Fibroblast of skin of scalp (primary cell): Measurements from ENCODE around the gene CDC6.

Source experiments
- DNase-seq: peaks from one replicate; pipeline ENCODE4 v3.0.0-alpha.2; 2013

The CDC6 gene

DNA sequence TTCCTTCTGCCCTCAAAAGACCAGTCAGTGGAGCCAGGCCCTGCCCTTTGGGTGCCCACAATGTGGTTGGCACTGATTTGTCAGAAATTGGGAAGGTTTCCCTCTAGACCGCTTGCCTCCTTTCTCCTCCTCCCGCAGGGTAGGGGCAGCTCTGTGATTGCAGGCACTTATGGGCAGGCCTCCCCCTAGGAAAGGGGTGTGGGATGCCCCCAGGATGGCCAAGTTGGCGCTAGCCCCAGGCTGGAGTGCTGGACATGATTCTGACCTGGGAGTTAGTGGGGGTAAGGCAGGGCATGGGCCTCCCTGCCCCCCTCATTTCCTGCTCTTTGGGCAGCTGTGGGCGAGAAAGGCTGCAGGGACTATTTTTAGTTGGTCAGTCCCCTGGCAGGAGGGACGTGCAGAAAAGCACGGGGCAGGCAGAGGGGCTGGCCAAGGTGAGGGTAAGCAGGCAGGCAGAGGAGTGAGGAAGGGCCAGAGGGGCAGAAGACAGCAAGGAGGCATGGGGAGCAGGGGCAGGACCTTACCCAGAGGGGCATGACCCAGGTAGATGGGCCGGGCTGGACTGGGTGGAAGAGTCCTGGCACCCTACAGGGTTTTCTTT, 24.6 kb downstream of the CDC6 start:
- DNase-seq, result peak; percentile 41

- no peak for DNase-seq
Measured at GRCh38 chr17:40312893-40313667, 25.4 kb downstream of the CDC6 start.

- DNase-seq, result peak; percentile 71
Measured at GRCh38 chr17:40313668-40314583, 26.2 kb downstream of the CDC6 start.

GRCh38 chr17:40314584-40314956, 26.9 kb downstream of the CDC6 start:
- DNase-seq, result peak; percentile 95

- no peak for DNase-seq
Measured at GRCh38 chr17:40315206-40315605, 27.5 kb downstream of the CDC6 start.

DNA sequence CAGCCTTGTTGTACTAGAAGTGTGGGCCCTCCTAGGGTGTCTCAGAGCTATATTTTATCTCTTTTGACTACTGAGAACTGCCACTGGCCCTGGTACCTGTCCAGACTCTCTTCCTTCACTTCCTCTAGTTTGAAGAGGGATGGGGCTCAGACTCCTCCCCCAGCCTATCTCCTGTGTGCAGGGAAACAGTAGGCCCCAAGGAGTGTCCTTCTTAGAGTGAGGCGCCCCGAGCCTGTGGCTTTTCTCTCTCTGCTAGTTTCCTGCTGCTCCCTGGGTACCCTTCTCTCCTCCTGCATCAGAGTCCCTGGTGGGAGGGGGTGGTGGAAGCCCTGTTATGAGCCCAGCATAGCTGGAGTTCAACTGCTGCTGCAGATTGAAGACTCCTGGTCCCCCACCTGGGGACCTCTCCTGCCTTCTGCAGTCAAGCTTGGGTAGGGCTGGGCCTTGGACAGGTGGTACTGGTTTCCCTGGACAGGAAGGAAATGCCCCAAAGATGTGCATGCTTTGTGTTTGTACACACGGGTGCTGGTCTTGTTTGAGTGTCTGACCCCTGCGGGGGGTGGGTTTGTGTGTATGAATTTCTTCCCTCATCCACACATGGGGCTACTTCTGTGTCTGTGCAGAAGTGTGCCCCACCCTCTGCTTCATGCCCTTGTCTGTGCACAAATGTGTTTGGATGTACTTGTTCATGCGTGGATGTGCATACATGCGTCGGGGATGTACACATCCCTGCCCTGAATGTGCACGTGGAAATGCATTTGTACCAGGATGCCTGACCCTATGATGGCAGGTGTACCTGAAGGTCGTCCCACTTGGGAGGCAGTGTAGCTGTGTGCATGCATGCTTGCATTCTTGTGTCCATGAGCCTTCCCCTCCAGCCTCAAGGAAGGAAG, 28.2 kb downstream of the CDC6 start:
- no peak for DNase-seq

DNA sequence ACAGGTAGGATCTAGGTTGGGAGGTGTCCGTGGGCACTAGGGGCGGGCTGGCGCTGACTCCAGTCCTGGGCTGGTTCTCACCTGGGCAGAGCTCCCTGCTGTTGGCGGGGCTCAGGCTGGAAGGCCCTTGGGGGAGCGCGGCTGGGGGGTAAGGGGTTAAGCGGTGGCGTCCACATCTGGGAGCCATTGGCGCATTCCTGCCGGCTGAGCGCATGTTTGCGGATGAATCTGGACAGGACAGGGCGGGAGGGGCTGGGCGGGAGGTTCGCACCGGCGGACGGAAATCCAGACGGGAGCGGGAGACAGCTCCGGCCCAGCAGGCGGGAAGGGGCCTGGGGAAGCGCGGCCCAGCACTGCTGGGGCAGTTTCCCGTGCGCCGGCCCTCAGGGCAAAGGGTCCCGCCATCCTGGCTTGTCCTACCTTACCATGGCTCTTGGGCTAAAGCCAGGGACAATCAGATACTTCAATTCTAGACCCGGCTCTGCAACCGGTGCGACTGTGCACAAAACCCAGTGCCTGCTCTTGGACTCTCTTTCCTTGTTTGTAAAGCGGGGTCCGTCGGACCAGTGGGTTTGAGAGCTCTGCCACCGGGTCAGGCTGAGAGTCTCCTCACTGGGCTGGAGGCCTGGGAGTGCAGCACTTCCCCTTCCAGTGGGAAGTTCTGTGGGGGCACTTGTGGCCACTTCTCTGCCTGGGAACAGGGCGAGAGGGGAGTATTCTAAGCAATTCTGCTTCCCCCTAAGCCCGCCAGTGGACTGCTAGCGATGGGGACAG, 29.1 kb downstream of the CDC6 start:
- peak; percentile 84 for DNase-seq

- peak; percentile 78 for DNase-seq
Measured at GRCh38 chr17:40317345-40317873, 29.7 kb downstream of the CDC6 start.

- DNase-seq, result peak; percentile 98
Measured at GRCh38 chr17:40317880-40318829, 30.5 kb downstream of the CDC6 start.

GRCh38 chr17:40318830-40319391, 31.2 kb downstream of the CDC6 start:
- no peak for DNase-seq

DNA sequence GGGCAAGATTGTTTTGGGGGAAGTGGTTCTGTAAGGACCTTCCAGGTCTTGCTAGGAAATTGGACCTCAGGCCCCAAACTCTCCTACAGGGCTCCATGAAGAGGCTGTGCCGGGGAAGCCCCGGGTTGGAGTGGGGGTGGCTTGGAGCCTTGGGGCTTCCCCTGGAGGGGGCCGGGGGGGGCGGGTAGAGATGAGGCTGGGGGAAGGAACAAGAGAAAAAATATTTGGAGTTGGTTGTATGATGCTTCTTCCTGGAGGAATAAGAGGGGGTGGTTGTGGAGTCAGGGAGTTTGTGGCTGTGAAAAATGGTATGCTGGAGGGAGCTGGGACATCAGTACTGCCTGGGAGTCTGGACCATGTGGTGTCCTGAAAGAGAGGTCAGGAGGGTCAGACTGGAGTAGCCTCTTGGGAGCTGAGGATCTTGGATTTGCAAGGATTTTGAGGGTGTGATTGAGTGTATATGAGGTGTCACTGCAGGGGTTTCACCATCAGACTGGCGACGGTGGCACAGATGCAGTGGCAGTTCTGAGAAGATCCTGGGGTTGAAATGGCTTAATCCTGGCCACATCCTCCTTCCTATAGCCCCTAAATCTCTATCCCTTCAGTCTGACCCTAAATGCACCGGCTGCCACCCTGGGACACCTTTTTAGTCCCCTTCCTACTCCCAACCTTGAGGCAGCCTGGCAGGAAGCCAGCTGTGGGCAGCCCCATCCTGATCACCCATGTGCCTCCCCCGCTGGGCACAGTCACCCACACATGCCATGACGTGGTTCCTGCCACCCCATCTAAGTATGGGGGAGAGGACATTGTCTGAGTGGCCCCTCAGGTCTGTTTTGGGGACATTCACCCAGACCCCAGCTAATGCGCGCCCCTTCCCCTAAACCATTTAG, 32.2 kb downstream of the CDC6 start:
- no peak for DNase-seq

GRCh38 chr17:40320756-40321523, 33.3 kb downstream of the CDC6 start:
- peak; percentile 83 for DNase-seq

GRCh38 chr17:40321524-40321929, 33.8 kb downstream of the CDC6 start:
- no peak for DNase-seq

DNA sequence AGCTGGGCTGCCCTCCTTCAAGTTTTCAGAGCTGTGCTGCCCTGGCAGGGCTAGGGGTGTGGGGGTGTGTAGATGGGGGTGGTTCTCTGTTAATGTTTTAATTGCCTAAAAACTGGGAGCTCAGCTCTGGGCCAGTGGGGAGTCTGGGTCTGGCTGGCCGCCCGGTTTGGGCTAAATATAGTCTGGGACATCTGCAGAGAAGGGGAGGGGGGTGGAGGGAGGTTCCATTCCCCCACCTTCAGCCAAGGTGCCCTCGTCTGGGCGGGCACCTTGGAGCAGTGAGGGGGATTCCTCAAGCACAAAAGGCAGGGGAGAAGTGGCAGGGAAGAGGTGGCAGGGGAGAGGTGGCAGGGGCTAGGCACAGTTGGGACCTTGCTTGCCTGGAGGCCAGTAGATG, 34.3 kb downstream of the CDC6 start:
- peak; percentile 44 for DNase-seq

GRCh38 chr17:40322358-40323315, 35.0 kb downstream of the CDC6 start:
- DNase-seq, result peak; percentile 89
